ENCODE measurements around the gene KIF17.
"Not testable (repeated sequence)": the region's sequence is repeated elsewhere in the genome, so short reads cannot be mapped to it uniquely, and the experiment has no call there.

The KIF17 gene

DNA sequence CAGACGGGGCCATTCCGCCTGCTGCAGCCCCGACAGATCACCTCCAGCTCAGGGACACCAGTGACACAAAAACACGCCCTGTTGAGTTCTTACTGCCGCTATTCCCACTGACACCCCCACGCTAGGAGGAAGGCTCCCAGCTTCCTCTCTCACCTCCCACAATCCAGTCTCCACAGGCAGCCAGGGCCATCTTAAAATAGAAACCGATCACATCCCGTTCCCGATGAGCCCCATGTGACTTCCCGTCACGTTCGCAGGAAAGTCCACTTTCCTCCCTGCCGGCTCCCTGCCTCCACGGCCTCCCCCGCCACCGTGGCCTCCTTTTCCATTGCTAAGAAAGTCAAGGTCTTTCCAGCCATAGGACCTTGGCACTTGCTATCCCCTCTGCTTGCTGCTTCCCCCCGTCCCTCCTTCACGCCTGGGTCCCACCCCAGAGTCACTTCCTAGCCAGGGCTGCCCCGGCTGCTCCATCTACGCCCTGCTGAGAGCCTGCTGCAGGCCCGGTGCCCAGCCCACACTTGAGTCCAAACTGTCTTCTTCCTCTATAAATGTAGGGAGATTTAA, 32.6 kb downstream of the KIF17 start:
- DNase-seq, result no peak

DNA sequence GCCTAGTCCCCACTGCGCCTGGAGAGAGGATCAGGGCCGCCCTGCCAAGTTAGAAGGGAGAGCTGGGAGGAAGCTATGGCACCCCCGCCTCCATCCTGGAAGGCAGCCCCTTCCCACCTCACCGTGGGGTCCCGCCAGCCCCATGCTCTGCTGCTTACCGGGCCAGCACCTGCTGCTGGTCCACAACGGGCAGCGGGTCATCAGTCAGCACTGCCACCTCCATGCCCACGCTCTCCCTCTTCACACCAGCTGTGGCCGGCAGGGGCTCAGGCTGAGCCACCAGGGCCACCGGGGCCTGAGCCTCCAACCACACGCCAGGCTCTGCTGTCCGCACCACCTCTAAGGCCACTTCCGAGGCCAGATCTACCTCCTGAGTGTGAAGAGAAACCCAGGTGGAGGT, 33.2 kb downstream of the KIF17 start:
- DNase-seq, result no peak

DNA sequence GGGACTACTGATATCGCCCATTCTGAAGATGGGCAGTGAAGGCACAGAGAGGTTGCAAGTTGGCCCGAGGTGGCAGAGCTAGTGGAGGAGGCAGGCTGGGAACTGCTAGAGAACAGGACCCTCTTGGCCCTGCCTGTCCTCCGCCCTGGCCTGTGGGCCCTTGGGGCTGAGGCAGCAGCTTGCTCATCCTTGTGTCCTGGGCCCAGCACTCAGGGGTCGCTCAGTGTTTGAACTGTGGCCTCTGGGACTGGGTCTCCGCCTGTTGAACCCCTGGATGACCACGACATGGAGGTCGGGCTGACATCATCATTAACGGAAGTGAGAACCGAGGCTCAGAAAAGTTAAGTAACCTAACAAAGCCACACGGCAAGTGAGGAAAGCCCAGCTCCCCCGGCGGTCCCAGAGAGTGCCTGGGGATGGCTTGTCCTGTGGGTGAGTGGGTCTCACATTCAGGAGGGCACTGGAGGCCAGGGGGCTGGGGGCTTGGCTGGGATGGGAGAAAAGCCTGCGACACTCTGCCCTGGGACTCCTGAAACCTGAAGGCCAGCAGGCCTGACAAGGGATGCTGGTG, 33.7 kb downstream of the KIF17 start:
- DNase-seq, result no peak

DNA sequence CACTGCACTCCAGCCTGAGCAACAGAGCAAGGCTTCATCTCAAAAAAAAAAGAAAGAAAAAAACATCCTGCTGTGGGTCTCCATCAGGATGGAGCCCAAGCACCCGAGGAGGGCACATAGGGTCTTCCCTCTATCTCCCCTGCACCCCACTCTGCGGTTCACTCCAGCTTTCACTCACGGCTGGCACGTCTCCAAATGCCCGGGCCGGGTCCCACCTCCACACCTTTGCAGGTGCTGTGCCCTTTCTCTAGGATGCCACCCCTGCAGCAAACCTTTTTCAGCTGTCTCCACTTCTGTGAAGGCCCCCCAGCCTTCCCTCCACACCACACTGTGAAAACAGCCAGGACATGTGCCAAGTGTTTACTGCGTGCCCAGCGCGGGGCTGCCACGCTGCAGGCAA, 34.2 kb downstream of the KIF17 start:
- DNase-seq, result no peak

DNA sequence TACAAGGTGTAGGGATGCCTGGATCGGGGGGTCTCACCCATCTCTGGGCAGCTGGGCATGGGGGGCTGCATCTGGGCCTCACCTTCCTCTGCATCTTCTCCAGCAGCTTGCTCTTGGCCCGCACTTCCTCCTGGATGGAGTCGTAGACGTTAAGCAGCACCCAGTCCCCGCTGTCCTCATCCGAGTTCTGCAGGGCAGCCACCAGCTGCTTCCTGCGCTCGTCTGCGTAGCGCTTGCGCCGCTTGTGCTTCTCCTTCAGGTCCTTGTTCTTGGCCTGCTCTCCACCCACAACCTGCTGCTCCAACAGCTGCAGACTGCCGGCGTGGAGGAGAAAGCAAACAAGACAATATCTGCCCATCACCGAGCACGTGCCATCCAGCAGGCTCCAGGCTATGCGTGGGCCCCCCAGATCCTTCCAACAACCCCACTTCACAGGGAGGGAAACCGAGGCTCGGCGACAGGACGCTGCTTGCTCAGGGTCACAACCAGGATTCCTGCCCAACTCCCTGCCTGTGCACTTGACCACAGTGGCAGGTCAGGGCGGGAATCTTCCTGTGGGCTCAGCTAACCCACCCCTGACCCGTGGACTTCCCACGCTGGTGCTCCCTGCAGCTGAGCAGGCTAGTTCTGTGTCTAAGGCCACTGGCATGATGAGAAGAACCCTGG, 35.1 kb downstream of the KIF17 start:
- no peak for DNase-seq

DNA sequence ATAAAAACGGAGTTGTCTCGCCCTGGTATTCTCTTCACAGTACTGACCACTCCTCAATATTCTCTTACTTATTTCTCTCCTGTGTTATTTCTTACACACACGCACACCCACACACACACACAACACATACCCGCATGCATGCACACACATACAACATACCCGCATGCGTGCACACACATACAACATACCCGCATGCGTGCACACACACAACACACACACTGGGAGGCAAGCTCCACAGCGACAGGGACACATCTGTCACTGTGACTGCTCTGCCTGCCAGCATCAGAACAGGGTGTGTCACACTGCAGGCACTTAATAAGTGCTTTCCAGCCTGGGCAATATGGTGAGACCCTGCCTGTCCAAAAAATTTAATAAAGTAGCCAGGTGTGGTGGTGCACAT, 35.8 kb downstream of the KIF17 start:
- no peak for DNase-seq

DNA sequence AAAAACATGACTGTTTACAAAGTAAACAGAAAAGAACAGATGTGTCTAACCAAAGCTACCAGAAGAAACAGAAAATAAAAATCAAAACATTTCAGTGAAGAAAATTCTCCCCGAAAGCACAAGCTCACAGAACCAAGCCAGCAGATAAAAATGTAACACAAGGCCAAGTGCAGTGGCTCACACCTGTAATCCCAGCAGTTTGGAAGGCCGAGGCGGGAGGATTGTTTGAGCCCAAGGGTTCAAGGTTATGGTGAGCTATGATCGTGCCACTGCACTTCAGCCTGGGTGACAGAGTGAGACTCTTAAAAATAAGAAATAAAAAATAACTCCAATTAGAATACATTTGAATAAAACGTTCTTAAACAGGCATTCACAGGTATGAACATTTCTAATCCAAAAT, 37.5 kb downstream of the KIF17 start:
- DNase-seq, result no peak

DNA sequence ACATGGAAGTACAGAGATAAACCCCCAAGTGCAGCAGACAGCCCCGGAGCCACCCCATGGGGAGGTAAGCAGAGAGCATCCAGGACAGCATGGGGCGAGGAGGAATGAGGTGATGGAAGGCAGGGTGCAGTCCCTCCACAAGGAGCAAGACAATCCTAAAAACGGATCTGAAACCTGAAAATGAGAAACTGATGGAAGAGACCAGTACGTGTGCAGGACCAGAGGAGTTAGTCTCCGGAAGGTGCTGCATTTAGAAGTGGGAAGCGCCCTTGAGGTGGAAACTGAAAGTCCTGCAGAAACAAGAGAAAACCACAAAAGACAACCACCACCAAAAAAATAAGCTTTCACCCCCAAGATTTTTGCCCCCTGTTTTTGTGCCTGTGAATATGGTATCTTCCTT, 39.2 kb downstream of the KIF17 start:
- DNase-seq, result no peak

DNA sequence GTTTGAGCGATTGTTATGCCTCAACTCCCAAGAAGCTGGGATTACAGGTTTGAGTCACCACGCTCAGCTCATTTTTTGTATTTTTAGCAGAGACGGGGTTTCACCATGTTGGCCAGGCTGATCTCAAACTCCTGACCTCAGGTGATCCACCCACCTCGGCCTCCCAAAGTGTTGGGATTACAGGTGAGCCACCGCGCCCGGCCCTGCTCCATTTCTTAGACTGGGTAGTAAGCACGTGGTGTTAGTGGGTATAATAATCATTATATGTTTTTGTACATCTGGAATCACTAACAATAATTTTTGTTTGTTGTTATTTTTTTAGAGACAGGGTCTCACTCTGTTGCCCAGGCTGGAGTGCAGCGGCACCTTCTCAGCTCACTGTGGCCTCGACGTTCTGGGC, 44.2 kb downstream of the KIF17 start:
- DNase-seq, result not testable (repeated sequence)

DNA sequence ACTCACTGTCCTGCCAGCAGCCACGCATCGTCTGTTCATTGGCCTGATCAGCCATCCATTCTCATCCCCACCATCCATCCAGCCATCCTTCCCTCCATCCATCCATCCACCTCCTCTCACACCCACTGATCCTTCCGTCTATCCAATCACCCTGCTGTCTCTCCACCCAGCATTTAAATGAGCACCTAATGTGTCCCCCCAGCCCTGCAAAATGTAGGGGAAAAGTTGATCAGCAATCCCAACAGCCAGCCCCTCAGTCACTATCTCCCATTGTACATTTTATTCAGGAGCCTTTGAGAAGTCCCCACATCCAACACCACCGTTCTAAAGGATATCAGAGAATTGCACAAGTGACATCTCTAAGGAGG, 45.6 kb downstream of the KIF17 start:
- DNase-seq, result no peak

DNA sequence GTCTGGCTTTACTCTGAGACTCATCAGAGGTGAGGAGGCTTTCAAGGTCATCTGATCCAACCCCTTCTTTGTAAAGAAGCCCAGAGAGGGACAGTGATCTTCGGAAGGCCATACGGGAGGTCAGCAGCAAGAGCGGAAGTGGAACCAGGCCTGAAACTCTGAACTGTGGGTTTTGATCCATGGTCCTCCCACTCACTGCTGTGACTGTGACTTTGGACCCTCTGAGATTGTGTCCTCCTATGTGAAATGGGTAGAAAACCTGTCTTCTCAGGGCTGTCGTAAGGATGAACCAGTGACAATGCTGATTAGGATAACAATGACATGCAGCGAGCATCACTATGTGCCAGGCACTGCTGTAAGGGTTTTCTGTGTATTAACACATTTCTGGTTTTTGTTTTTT, 46.9 kb downstream of the KIF17 start:
- DNase-seq, result no peak

DNA sequence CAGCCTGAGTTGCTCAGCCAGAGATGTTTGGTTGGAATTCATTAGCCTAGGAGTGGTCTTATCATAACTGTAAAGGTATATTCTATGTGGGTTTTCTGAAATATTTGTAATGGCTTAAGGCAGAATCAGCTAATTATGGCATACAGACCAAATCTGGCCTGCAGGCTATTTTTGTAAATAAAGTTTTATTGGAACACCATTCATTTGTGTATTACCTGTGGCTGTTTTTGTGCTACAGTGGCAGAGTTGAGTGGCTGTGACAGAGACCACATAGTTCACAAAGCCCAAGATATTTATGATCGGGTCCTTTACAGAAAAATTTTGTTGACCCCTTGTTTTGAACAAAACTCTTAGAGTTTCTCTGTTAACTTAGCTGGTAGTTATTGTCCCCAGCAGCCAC, 49.2 kb downstream of the KIF17 start:
- DNase-seq, result no peak

DNA sequence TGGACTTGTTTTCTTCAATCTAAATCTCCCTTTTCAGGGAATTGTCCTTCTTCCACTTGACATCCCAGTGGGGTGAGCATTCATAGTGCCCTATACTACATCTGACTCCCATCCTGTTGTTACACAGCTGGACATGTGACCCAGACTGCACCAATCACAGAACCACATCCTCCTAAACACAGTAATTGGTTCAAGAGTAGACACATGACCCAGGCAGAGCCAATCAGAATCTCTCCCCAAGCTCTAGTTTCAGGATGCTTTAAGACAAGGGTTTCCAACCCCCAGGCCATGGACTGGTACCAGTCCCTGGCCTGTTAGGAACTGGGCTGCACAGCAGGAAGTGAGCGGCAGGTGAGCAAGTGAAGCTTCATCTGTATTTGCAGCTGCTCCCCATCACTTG, 51.0 kb downstream of the KIF17 start:
- DNase-seq, result no peak

DNA sequence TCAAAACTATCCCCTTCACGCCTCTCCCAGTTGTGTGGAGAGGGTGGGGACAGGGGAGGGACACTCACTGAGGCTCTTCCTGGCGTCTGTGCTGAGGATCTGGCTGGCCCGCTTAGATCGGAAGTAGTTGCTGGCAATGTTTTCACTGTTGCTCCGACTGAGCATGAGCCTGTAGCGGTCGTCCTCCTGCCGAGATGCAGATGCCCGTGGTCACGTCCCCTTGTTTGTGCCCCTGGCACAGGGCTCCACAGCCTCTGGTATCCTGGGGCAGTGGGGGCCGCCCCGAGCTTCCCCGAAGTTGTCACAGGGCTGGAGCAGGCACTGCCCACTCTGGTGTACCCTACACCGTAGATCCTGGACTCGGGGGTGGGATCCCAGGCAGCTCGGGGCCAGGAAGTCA, 51.7 kb downstream of the KIF17 start:
- no peak for DNase-seq

DNA sequence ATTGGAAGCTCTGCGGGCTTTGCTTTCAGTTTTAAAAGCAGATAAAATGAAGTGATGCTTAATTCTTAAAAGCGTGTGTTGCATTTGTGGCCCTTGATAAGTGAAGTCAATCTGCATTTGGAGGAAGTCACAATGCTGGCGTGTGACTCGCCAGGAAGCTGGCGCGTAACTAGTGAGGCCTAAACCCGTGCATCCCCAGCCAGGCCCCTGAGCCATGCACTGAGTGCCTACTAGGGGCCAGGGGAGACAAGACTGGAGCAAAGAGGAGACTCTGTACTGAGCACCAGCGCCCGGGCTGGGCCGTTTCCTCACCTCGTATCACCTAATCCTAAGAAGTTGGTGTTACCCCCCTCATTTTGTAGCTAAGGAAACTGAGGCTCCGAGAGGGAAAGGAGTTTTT, 52.1 kb downstream of the KIF17 start:
- DNase-seq, result no peak

DNA sequence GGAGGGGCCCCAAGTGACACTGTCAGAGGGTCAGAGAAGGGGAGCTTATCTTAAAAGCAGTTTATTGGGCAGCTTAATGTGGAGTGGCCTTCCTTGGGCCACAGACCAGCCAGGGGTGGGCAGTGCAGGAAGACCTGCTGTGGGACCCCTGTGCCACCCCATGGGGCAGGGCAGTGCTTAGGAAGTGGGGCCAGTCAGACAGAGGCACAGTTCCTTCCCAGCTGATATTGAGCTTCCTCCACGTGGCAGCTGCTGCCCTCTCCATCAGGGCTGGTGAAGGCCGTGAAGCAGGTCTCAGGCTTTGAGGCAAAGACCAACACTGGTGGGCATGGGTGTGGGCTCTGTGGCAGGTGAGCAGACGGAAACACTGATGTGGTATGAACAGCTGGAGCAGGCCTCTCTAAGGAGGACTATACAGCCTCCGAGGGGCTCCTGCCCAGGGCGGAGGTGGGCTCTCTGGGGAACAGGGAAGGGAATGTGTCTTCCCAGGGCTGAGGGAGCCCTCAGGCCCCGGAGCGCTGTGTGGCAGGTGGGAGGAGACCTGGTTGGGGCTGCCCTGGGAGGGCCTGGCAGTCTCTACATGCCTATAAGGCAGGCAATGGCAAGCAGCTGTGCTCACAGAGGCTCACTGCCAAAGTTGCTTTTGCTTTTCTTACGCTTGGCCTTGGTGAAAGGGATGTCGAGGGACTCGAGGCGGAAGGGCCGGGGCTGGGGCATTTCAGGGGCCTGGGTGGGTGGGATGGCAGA, 53.7 kb downstream of the KIF17 start:
- DNase-seq, result no peak

DNA sequence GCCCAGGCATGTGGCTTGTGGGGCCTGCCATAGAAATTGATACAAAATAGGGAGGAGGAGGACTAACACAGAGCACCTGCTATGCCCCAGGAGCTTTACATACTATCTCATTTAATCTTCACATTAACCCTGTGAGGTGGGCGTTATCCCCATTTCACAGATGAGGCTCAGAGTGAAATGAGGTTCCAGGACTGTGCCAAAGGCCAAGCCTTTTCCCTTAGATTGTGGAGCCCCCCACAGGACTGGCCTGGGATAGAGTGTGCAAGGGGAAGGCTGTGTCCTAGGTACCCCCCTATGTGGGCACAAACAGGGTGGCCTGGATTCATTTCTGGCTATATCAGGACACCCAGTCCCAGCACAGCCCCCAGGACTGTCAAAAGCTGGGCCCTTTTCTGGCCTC, 54.4 kb downstream of the KIF17 start:
- DNase-seq, result no peak

DNA sequence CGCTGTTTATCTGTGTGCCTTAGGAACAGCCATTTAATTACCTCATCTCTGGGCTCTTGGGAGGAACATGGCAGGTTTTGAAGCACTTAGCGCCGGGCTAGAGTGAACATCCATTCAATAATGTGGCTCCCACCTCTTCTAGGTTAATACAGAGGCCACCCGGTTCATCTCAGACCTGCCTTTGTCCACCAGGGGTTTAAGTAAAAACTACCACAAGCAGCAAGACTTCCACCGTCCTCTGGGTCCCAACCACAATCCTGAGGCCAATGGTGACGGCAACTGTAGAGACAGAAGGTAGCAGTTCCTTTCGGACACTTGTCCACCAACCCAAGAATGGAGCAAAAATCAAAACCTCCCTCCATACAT, 55.7 kb downstream of the KIF17 start:
- DNase-seq, result no peak

DNA sequence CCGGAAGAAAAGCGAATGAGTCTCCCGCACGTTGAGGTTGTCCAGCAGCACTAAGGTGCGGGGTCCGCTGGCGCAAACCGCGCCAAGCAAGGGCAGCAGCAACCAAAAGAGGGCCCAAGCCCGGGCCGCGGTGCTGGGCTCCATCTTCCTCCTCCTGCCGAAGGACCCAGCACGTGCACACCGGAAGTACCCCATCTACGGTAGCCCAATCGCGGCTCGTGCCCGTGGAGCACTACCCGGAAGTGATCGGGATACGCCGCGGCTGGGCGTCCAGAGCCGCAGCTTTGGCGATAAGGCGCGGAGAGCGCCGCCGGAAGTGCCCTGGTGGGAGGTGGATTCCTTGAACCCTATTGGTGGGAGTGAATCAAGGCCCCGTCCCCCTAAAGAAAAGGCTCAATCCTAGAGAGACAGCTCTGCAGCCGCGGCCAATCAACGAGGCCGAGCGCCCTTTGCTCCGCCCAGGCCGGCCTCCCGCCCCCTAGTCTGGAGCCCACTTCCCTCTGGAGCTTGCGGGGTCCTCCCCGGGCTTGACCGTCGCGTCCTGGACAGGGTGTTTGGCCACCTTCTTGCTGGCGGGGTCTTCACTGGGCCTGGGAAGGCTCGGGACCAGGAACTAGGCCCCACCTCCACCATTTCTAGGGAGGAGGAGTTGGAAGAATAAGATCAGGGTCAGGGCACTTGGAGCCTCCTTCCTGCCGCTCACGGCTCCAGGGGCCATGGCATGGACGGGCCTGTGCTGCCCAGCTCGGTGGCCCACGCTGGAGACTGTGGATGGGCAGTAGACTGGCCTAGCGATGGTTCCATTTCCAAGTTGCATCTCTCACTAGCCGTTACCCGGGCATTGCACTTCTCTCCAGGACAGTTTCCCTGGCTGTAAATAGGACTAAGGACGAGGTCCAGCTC, 56.3 kb downstream of the KIF17 start, which contains the start of gene DDOST:
TSS of gene DDOST (minus strand) at position 163 of the 903 bp plus-strand sequence. CDS start at position 144, 19 bp downstream.
- peak; percentile 97 for DNase-seq

DNA sequence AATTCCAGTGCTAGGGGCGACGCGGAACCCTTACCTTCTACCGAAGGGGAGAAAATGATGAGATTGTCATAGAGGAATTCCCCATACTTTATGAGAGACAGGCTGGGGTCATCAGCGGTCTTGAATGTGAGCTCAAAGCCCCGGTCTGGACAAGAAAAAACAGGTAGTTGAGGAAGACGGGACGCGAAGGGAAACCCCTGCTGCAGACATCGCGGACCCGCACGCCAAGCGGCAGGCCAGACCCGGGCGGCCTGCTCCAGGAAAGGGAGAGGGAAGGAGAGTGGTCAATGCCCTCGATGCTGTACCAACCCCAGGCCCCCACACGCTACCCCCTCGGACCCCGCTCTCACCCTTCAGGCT, 57.0 kb downstream of the KIF17 start:
- no peak for DNase-seq

DNA sequence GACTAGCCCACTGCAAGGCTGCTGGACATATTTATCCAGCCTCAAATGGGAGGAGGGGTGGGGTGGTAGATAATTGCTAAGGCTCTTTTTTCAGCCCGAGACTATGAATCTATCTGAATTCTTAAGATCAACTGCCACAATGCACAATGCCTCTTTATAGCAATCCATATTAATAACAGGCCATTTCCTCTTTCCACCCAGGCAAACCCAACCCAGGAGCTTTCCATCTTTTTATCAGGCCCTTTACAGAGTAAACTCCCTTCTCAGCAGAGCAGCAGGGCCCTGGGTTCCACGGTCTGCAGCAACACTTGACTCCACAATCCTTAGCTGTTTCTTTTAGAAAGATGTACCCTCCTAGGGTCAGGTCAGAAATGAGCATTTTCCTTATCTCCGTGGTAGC, 57.4 kb downstream of the KIF17 start:
- DNase-seq, result no peak

DNA sequence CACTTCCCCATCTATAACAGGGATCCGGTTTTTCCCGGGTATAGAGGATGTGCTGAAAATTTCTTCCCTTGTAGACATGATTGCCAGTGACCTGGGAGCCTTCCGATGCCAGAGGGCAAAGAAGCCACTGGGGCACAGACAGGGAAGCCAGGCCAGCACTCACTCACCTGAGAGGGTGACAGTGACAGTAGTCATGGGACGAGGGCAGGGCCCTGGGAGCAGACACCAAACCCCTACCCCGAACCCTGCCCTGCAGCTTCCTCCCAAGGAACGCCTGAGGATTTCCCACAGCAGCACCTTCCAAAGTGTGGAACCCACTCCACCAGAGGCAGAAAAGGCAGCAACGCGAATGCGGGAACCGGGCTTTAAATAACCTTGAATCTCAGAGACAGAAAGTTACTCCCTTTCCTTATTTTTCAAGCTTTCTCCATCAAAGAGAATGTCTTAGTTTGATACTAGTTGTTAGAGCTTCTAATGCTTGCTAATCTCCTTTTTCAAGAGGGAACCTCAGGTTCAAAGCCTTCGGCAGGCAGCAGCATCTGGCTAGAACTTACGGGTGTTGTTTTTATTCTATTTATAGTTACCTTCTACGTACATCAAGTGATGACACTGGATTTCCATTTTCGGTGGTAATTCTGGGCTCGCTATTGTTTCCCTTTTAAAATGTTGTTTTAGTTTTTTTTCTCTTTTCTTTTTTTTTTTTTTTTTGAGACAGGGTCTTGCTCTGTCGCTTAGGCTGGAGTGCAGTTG, 59.5 kb downstream of the KIF17 start:
- DNase-seq, result no peak

DNA sequence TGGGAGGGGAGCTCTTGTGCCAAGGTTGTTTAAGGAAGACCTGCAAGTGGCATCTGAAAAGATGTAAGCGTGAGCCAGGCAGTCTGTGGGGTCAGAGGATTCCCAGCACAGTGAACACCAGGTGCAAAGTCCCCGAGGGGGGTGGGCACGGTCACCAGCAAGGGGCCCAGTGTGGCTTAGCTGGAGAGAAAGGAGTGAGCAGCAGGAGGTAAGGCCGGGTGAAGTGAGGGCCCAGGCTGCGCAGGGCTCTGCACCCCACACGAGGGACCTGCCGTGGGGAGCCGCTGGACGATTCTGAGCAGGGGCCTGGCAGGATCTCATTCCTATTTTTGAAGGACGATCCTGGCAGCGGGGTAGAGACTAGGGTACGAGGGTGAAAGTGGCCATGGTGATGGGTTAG, 60.8 kb downstream of the KIF17 start:
- DNase-seq, result no peak

Measured in NCI-H1694 (cell line).